WTC11 (cell line): ENCODE measurements around the gene ALOX12. TPM values are rescaled to one million over a fixed set of nuclear protein-coding genes. Genes with fewer than 3 reads are reported as not detected.

Experiments used
- total RNA-seq: library from RNA; stranded (reverse); gene quantifications from 3 replicates; pipeline ENCODE4 v1.2.3, GENCODE V29; 2021

ALOX12 gene
- total RNA-seq, 1 experiment from 2014 or later, result 1.9 TPM

Other genes starting within 250 kb of the ALOX12 start
- gene XAF1, start 240.0 kb upstream of the ALOX12 start, total RNA-seq, result 0.16 to 0.37 TPM (median 0.20 TPM) in 3 replicates
- gene FBXO39, start 219.8 kb upstream of the ALOX12 start, total RNA-seq, result not detected in 3 replicates
- gene TEKT1, start 164.3 kb upstream of the ALOX12 start, total RNA-seq, result 0.37 TPM in 1 of 3 replicates, not detected in the others
- 162 to 173 TPM (median 170 TPM) in 3 replicates for gene RNASEK, start 16.6 kb downstream of the ALOX12 start, total RNA-seq
- 11.4 to 13.5 TPM (median 12.3 TPM) in 3 replicates for gene BCL6B, start 27.0 kb downstream of the ALOX12 start, total RNA-seq
- 5.2 to 7.1 TPM (median 6.9 TPM) in 3 replicates for gene SLC16A13, start 40.0 kb downstream of the ALOX12 start, total RNA-seq
- 0.48 to 0.62 TPM (median 0.53 TPM) in 3 replicates for gene SLC16A11, start 48.0 kb downstream of the ALOX12 start, total RNA-seq
- 0.18 TPM in 1 of 3 replicates, not detected in the others for gene CLEC10A, start 84.2 kb downstream of the ALOX12 start, total RNA-seq
- gene ASGR2, start 118.8 kb downstream of the ALOX12 start, total RNA-seq, result 0.13 to 0.30 TPM (median 0.14 TPM) in 3 replicates
- gene ASGR1, start 183.3 kb downstream of the ALOX12 start, total RNA-seq, result 13.3 to 17.7 TPM (median 15.8 TPM) in 3 replicates
- gene DLG4, start 223.8 kb downstream of the ALOX12 start, total RNA-seq, result 47.1 to 59.7 TPM (median 48.0 TPM) in 3 replicates
- 213 to 236 TPM (median 221 TPM) in 3 replicates for gene ACADVL, start 223.9 kb downstream of the ALOX12 start, total RNA-seq
- gene DVL2, start 238.5 kb downstream of the ALOX12 start, total RNA-seq, result 57.6 to 67.3 TPM (median 59.8 TPM) in 3 replicates
- 45.8 to 50.1 TPM (median 49.1 TPM) in 3 replicates for gene PHF23, start 243.4 kb downstream of the ALOX12 start, total RNA-seq
- gene GABARAP, start 246.4 kb downstream of the ALOX12 start, total RNA-seq, result 228 to 247 TPM (median 238 TPM) in 3 replicates